DOHH2 (cell line): ENCODE data around the gene ZNF573.

ENCODE experiments used
- H3F3A ChIP-seq: fragments of 200-600 bp; sonication (generic), shearing (Covaris generic); 2 replicates; pipeline ENCODE4 v1.6.0; 2016; ENCODE audit warnings: antibody characterized with exemption, mild to moderate bottlenecking; ENCODE audit not compliant: control insufficient read depth, insufficient read depth
- H3K27ac ChIP-seq: fragments of 200-600 bp; sonication (generic); 2 replicates; pipeline ENCODE4 v1.5.1; 2014; ENCODE audit warnings: low read depth, mild to moderate bottlenecking, low read length, moderate library complexity
- H3K27me3 ChIP-seq: fragments of 200-600 bp; sonication (generic); 2 replicates; pipeline ENCODE4 v1.6.1; 2014; ENCODE audit warnings: mild to moderate bottlenecking, low read length, mixed read lengths; ENCODE audit not compliant: control insufficient read depth
- H3K36me3 ChIP-seq: fragments of 200-600 bp; sonication (generic); 2 replicates; pipeline ENCODE4 v1.6.1; 2014; ENCODE audit warnings: mild to moderate bottlenecking, low read length, moderate library complexity, mixed read lengths; ENCODE audit not compliant: control insufficient read depth
- H3K4me1 ChIP-seq: fragments of 200-600 bp; sonication (generic); 2 replicates; pipeline ENCODE4 v1.6.1; 2014; ENCODE audit warnings: mild to moderate bottlenecking, low read length, mixed read lengths; ENCODE audit not compliant: control insufficient read depth
- H3K4me2 ChIP-seq: fragments of 200-600 bp; sonication (generic); 2 replicates; pipeline ENCODE4 v1.6.0; 2014; ENCODE audit warnings: mild to moderate bottlenecking, low read length, moderate library complexity
- H3K4me3 ChIP-seq: fragments of 200-600 bp; sonication (generic); 2 replicates; pipeline ENCODE4 v1.5.1; 2014; ENCODE audit warnings: mild to moderate bottlenecking, low read length, mixed read lengths
- H3K79me2 ChIP-seq: fragments of 200-600 bp; sonication (generic); 2 replicates; pipeline ENCODE4 v1.6.1; 2014; ENCODE audit warnings: mild to moderate bottlenecking, low read length, mixed read lengths; ENCODE audit not compliant: control insufficient read depth
- H3K9me2 ChIP-seq: fragments of 200-600 bp; sonication (generic); replicated peaks from 2 replicates; pipeline ENCODE4 v1.6.1; 2014; ENCODE audit warnings: mild to moderate bottlenecking, low read length, mixed read lengths; ENCODE audit not compliant: control insufficient read depth
- H3K9me3 ChIP-seq: fragments of 200-600 bp; sonication (generic); 2 replicates; pipeline ENCODE4 v1.6.1; 2014; ENCODE audit warnings: antibody characterized with exemption, low read length, mixed read lengths; ENCODE audit not compliant: control insufficient read depth, insufficient read depth
- H4K20me1 ChIP-seq: fragments of 200-600 bp; sonication (generic); 2 replicates; pipeline ENCODE4 v1.6.0; 2014; ENCODE audit warnings: low read depth, mild to moderate bottlenecking, antibody characterized with exemption, low read length, moderate library complexity; ENCODE audit not compliant: control insufficient read depth, insufficient read depth
- EZH2phosphoT487 ChIP-seq: fragments of 200-600 bp; sonication (generic); IDR thresholded peaks from 2 replicates; pipeline ENCODE4 v1.6.1; 2017; ENCODE audit warnings: borderline replicate concordance, mild to moderate bottlenecking, antibody characterized with exemption, low read length, moderate library complexity, mixed read lengths
- TF ChIP-seq, protein P1 (sequence below): fragments of 200-600 bp; sonication (generic); IDR thresholded peaks from one replicate; pipeline ENCODE4 v1.5.1; 2014; ENCODE audit warnings: antibody characterized with exemption, mild to moderate bottlenecking, low read depth, low read length; ENCODE audit not compliant: poor library complexity, severe bottlenecking

Gene ZNF573

DNA sequence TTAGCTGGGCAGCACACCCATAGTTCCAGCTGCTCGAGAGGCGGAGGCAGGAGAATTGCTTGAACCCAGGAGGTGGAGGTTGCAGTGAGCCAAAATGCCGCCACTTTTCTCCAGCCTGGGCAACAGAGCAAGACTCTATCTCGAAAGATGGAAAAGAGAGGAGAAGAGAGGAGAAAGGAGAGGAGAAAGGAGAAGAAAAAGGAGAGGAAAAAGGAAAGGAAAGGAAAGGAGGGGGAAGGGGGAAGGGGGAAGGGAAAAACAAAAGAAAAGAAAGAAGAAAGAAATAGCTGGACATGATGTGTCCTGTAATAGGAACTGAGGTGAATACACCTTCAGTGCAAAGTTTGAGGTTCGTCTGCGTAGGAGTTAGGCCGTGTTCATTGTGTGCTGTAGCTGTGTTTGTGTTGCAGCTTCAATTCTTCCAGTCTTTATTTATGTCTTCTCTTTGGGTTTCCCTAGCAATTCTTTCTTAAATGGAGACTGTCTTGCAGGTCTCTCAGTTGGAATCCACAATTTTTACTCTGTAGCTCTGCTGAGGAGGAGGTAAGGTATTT is 73.3 kb downstream of the ZNF573 start:
- Histone ChIP-seq H3K4me3 (no peak overlapping the region), H3K36me3 (peaks cover 45% of the 10 kb centered on the region), H3K27me3 (no peaks in the 10 kb centered on the region), H4K20me1 (no peaks in the 10 kb centered on the region), H3F3A (no peaks in the 10 kb centered on the region), H3K4me1 (no peaks in the 10 kb centered on the region), H3K27ac (no peak overlapping the region), H3K79me2 (no peaks in the 10 kb centered on the region), H3K4me2 (no peak overlapping the region), H3K9me2 (no peaks in the 10 kb centered on the region), H3K9me3 (peaks cover 5% of the 10 kb centered on the region; the same call in 1 of the 2 replicates)
- no peak for TF ChIP-seq EZH2phosphoT487
- TF ChIP-seq, protein P1, sequence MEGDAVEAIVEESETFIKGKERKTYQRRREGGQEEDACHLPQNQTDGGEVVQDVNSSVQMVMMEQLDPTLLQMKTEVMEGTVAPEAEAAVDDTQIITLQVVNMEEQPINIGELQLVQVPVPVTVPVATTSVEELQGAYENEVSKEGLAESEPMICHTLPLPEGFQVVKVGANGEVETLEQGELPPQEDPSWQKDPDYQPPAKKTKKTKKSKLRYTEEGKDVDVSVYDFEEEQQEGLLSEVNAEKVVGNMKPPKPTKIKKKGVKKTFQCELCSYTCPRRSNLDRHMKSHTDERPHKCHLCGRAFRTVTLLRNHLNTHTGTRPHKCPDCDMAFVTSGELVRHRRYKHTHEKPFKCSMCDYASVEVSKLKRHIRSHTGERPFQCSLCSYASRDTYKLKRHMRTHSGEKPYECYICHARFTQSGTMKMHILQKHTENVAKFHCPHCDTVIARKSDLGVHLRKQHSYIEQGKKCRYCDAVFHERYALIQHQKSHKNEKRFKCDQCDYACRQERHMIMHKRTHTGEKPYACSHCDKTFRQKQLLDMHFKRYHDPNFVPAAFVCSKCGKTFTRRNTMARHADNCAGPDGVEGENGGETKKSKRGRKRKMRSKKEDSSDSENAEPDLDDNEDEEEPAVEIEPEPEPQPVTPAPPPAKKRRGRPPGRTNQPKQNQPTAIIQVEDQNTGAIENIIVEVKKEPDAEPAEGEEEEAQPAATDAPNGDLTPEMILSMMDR, result no peak

DNA sequence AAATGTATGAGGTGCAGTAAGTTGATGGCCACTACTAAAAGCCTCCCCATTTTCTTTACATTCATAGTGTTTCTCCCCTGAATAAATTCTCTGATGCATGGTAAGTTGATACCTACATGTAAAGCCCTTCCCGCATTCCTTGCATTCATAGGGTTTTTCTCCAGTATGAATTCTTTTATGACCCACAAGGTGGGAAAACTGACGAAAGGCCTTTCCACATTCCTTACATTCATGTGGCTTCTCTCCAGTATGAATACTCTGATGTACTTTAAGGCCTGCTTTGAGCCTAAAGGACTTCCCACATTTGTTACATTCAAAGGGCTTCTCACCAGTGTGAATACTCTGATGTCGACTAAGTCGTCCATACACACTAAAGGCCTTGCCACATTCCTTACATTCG is 80.3 kb downstream of the ZNF573 start:
- H3K79me2 ChIP-seq, result no peaks in the 10 kb centered on the region
- no peak overlapping the region for H3K4me2 ChIP-seq
- no peaks in the 10 kb centered on the region for H4K20me1 ChIP-seq
- H3F3A ChIP-seq, result no peaks in the 10 kb centered on the region
- no peaks in the 10 kb centered on the region for H3K27me3 ChIP-seq
- peaks cover 10% of the 10 kb centered on the region; the same call in 1 of the 2 replicates for H3K9me3 ChIP-seq
- H3K4me3 ChIP-seq, result no peak overlapping the region
- no peaks in the 10 kb centered on the region for H3K4me1 ChIP-seq
- TF ChIP-seq EZH2phosphoT487, result no peak
- TF ChIP-seq, protein P1, result no peak
- H3K36me3 ChIP-seq, result peaks cover 36% of the 10 kb centered on the region
- no peak overlapping the region for H3K27ac ChIP-seq
- no peaks in the 10 kb centered on the region for H3K9me2 ChIP-seq

DNA sequence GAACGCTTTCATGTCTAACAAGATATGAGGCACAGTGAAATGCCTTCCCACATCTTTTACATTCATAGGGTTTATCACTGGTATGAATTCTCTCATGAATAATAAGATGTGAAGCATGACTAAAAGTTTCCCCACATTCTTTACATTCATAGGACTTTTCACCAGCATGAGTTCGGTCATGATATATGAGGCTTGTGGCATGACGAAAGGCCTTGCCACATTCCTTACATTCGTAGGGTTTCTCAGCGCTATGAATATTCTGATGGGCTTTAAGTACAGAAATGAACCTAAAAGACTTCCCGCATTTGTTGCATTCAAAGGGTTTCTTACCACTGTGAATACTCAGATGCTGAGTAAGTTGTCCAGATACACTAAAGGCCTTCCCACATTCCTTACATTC is 81.2 kb downstream of the ZNF573 start:
- no peaks in the 10 kb centered on the region for H3F3A ChIP-seq
- peaks cover 10% of the 10 kb centered on the region; the same call in 1 of the 2 replicates for H3K9me3 ChIP-seq
- no peaks in the 10 kb centered on the region for H3K27me3 ChIP-seq
- TF ChIP-seq EZH2phosphoT487, result no peak
- TF ChIP-seq, protein P1, result no peak
- H3K79me2 ChIP-seq, result no peaks in the 10 kb centered on the region
- H3K9me2 ChIP-seq, result no peaks in the 10 kb centered on the region
- no peak overlapping the region for H3K4me3 ChIP-seq
- peaks cover 32% of the 10 kb centered on the region for H3K36me3 ChIP-seq
- no peak overlapping the region for H3K4me2 ChIP-seq
- no peaks in the 10 kb centered on the region for H3K4me1 ChIP-seq
- no peak overlapping the region for H3K27ac ChIP-seq
- H4K20me1 ChIP-seq, result no peaks in the 10 kb centered on the region
